HUES48 (cell line): ENCODE measurements around the gene PLEKHF1.
"Not testable (repeated sequence)": the region's sequence is repeated elsewhere in the genome, so short reads cannot be mapped to it uniquely, and the experiment has no call there.

Experiments used
- H3K27ac ChIP-seq: one replicate; pipeline ENCODE4 v1.7.0; 2013; ENCODE audit warnings: low read depth, low read length, inconsistent platforms
- H3K27me3 ChIP-seq: 2 replicates; pipeline ENCODE4 v1.6.1; 2013; ENCODE audit warnings: mild to moderate bottlenecking, low read length; ENCODE audit not compliant: control insufficient read depth, insufficient read depth
- H3K36me3 ChIP-seq: 2 replicates; pipeline ENCODE4 v1.6.1; 2013; ENCODE audit warnings: low read length; ENCODE audit not compliant: control insufficient read depth, insufficient read depth
- H3K4me1 ChIP-seq: 2 replicates; pipeline ENCODE4 v1.6.1; 2013; ENCODE audit warnings: mild to moderate bottlenecking, low read length; ENCODE audit not compliant: control insufficient read depth, insufficient read depth
- H3K4me3 ChIP-seq: 2 replicates; pipeline ENCODE4 v1.5.1; 2013; ENCODE audit warnings: mild to moderate bottlenecking, low read depth, low read length
- H3K9ac ChIP-seq: 2 replicates; pipeline ENCODE4 v1.6.1; 2013; ENCODE audit warnings: mild to moderate bottlenecking, low read depth, low read length, moderate library complexity
- H3K9me3 ChIP-seq: 2 replicates; pipeline ENCODE4 v1.6.1; 2013; ENCODE audit warnings: low read length; ENCODE audit not compliant: control insufficient read depth, insufficient read depth

PLEKHF1 gene

GRCh38 chr19:29666578-29667386 is 1.5 kb downstream of the PLEKHF1 start:
- Histone ChIP-seq H3K27ac (peak overlapping the region; percentile 66), H3K9me3 (no peaks in the 10 kb centered on the region), H3K9ac (no peak overlapping the region), H3K4me3 (peak overlapping the region; percentile 84), H3K4me1 (peaks cover 16% of the 10 kb centered on the region), H3K27me3 (peaks cover 7% of the 10 kb centered on the region; the same call in 1 of the 2 replicates), H3K36me3 (no peaks in the 10 kb centered on the region)

GRCh38 chr19:29667387-29667783 is 2.1 kb downstream of the PLEKHF1 start:
- Histone ChIP-seq H3K4me1 (peaks cover 16% of the 10 kb centered on the region), H3K27ac (no peak overlapping the region), H3K36me3 (no peaks in the 10 kb centered on the region), H3K9ac (no peak overlapping the region), H3K4me3 (peak overlapping the region; percentile 84; the same call in 1 of the 2 replicates), H3K9me3 (no peaks in the 10 kb centered on the region), H3K27me3 (peaks cover 7% of the 10 kb centered on the region; the same call in 1 of the 2 replicates)

DNA sequence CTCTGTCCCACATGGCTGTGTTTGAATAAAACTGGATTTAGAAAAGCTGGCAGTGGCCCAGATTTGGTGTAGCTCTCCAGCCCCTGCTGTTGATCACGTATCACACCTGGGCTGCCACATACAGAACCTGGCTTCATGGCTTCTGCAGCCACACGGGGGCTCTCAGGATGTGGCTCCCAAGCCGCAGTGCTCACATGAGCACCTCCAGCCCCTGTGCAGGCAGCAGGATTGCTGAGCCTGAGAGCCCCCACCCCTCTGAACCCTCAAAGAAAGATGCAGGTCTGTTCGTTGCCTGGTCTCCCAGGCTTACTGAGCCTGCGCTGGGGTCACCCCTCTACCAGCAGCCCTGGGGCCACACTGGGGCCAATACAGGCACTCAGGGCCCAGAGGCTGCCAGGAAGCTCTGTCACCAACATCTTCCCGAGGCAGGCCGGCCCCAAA is 2.7 kb downstream of the PLEKHF1 start:
- H3K9me3 ChIP-seq: no peaks in the 10 kb centered on the region
- H3K9ac ChIP-seq: no peak overlapping the region
- no peak overlapping the region for H3K4me3 ChIP-seq
- no peaks in the 10 kb centered on the region for H3K36me3 ChIP-seq
- peaks cover 6% of the 10 kb centered on the region; the same call in 1 of the 2 replicates for H3K27me3 ChIP-seq
- H3K27ac ChIP-seq: no peak overlapping the region
- peaks cover 16% of the 10 kb centered on the region for H3K4me1 ChIP-seq

- 0 out of 2 replicates have a peak, but pooled peaks cover 4% of the 10 kb centered on the region for H3K27me3 ChIP-seq
- no peaks in the 10 kb centered on the region for H3K9me3 ChIP-seq
- no peak overlapping the region for H3K27ac ChIP-seq
- peaks cover 16% of the 10 kb centered on the region for H3K4me1 ChIP-seq
- H3K9ac ChIP-seq: no peak overlapping the region
- peaks cover 2% of the 10 kb centered on the region; the same call in 1 of the 2 replicates for H3K36me3 ChIP-seq
- no peak overlapping the region for H3K4me3 ChIP-seq
Measured at GRCh38 chr19:29668746-29669609, 3.7 kb downstream of the PLEKHF1 start.

DNA sequence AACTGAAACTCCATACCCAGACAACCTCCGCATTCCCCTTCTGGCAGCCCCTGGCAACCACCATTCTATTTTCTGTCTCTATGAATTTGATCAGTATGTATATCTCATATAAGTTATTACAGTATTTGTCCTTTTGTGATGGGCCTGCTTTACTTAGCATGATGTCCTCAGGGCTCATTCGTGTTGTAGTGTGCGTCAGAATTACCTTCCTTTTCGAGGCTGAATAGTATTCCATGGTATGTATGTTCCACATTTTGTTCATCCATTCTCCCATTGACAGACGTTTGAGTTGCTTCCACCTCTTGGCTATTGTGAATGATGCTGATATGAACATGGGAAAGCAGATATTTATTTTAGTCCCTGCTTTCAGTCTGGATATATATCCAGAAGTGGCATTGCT is 5.0 kb downstream of the PLEKHF1 start:
- Histone ChIP-seq H3K4me3 (no peak overlapping the region), H3K4me1 (peaks cover 16% of the 10 kb centered on the region), H3K36me3 (peaks cover 14% of the 10 kb centered on the region), H3K9me3 (no peaks in the 10 kb centered on the region), H3K27ac (no peak overlapping the region), H3K27me3 (no peaks in the 10 kb centered on the region), H3K9ac (no peak overlapping the region)

DNA sequence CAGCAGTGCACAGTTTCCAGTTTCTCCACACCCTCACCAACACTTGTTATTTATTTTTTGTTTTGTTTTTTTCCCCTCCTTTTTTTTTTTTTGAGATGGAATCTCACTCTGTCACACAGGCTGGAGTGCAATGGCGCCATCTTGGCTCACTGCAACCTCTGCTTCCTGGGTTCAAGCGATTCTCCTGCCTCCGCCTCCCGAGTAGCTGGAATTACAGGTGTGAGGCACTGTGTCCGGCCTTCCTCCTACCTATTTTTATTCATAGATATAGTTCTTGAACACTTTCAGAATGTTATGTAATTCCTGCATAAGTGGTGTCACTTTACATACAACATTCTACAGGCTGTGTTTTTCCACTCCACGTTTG is 5.7 kb downstream of the PLEKHF1 start:
- H3K4me3 ChIP-seq, H3K27ac ChIP-seq, H3K9me3 ChIP-seq, H3K27me3 ChIP-seq, H3K9ac ChIP-seq: not testable (repeated sequence)
- Histone ChIP-seq H3K4me1 (peaks cover 16% of the 10 kb centered on the region), H3K36me3 (peaks cover 21% of the 10 kb centered on the region)

DNA sequence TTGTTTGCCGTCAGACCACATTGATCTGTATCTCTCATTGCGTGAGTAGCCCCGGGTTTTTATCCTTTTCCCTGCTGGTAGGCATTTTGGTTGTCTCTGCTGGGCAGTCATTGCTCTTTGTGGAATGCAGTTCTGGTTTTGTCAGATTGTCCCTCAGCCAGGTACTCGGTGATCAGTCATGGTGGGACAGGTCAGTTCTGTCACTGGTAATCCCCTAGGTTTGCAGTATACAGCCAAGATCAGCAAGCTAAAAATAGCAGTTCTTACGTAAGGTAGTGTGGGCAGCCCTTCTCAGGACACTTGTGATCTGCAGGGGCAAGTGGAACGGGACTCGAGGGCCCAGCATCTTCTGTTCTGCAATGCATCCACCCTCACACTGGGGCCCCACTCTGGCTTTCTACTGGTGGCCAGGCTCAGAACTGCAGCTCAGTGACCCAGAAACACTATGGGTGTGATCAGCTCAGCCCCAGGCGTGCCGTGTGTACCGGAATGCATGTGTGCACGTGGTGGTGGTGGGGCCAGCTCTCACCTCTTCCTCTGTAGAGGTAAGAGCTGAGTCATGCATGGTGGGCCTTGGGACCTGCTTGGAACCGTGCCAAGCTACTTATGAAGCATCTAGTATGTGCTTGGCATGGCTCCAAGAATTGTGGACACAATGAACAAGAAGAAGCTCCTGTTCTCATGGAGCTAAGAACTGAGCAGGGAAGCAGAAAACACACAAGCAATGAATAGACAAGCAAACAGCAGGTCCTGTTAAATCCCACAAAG is 6.3 kb downstream of the PLEKHF1 start:
- Histone ChIP-seq H3K9me3 (no peaks in the 10 kb centered on the region), H3K27me3 (no peaks in the 10 kb centered on the region), H3K27ac (no peak overlapping the region), H3K4me1 (peaks cover 10% of the 10 kb centered on the region), H3K4me3 (no peak overlapping the region), H3K36me3 (peaks cover 22% of the 10 kb centered on the region), H3K9ac (no peak overlapping the region)

GRCh38 chr19:29672319-29672932 is 7.2 kb downstream of the PLEKHF1 start:
- Histone ChIP-seq H3K9ac (no peak overlapping the region), H3K4me3 (no peak overlapping the region), H3K4me1 (peaks cover 2% of the 10 kb centered on the region; the same call in 1 of the 2 replicates)

GRCh38 chr19:29672933-29673336 is 7.7 kb downstream of the PLEKHF1 start:
- Histone ChIP-seq H3K9me3 (no peaks in the 10 kb centered on the region), H3K27me3 (no peaks in the 10 kb centered on the region), H3K4me1 (no peaks in the 10 kb centered on the region), H3K9ac (no peak overlapping the region), H3K4me3 (no peak overlapping the region), H3K36me3 (peaks cover 22% of the 10 kb centered on the region), H3K27ac (no peak overlapping the region)

More at GRCh38 chr19:29672319-29672932, 7.2 kb downstream of the PLEKHF1 start:
- H3K36me3 ChIP-seq: peaks cover 22% of the 10 kb centered on the region
- no peak overlapping the region for H3K27ac ChIP-seq
- H3K9me3 ChIP-seq: no peaks in the 10 kb centered on the region
- H3K27me3 ChIP-seq: no peaks in the 10 kb centered on the region
